Type B pancreatic cell (in vitro differentiated cells): ENCODE results near the gene LUZP2. TPM values are rescaled to one million over a fixed set of nuclear protein-coding genes. Genes with fewer than 3 reads are reported as not detected.
A peak's percentile ranks its signal among the peaks of the same experiment; 100 is the strongest.

ENCODE experiments used
- DNase-seq: peaks from one replicate; pipeline ENCODE4 v3.0.0; 2021; ENCODE audit warnings: mixed read lengths; ENCODE audit not compliant: unreplicated experiment; ENCODE audit errors: extremely low spot score
- H3K27ac Mint-ChIP-seq: 2 replicates; pipeline ENCODE4 v1.8.0; 2021; ENCODE audit warnings: mild to moderate bottlenecking, mixed read lengths
- H3K27me3 Mint-ChIP-seq: 2 replicates; pipeline ENCODE4 v1.8.0; 2021; ENCODE audit warnings: mixed read lengths
- H3K36me3 Mint-ChIP-seq: 2 replicates; pipeline ENCODE4 v1.8.0; 2021; ENCODE audit warnings: mixed read lengths
- H3K4me1 Mint-ChIP-seq: one replicate; pipeline ENCODE4 v1.8.0; 2021; ENCODE audit warnings: mixed read lengths; ENCODE audit not compliant: unreplicated experiment
- H3K4me3 Mint-ChIP-seq: 2 replicates; pipeline ENCODE4 v1.8.0; 2021; ENCODE audit warnings: mild to moderate bottlenecking, mixed read lengths
- H3K9me3 Mint-ChIP-seq: 2 replicates; pipeline ENCODE4 v1.8.0; 2021; ENCODE audit warnings: mixed read lengths
- total RNA-seq: library from RNA; stranded (reverse); gene quantifications from 2 replicates; pipeline ENCODE4 v1.2.1, GENCODE V29; 2021; ENCODE audit warnings: low replicate concordance
- TF ChIP-seq, protein P1 (sequence below): fragments of 200-600 bp; sonication (generic); conservative IDR thresholded peaks from 2 replicates; pipeline ENCODE4 v1.5.0; 2021; ENCODE audit warnings: antibody characterized with exemption, mild to moderate bottlenecking

The LUZP2 gene
- total RNA-seq, 1 donor from 2014 or later: 6.5 TPM

- peaks cover 4% of the 10 kb centered on the region for H3K9me3 Mint-ChIP-seq
- TF ChIP-seq, protein P1, sequence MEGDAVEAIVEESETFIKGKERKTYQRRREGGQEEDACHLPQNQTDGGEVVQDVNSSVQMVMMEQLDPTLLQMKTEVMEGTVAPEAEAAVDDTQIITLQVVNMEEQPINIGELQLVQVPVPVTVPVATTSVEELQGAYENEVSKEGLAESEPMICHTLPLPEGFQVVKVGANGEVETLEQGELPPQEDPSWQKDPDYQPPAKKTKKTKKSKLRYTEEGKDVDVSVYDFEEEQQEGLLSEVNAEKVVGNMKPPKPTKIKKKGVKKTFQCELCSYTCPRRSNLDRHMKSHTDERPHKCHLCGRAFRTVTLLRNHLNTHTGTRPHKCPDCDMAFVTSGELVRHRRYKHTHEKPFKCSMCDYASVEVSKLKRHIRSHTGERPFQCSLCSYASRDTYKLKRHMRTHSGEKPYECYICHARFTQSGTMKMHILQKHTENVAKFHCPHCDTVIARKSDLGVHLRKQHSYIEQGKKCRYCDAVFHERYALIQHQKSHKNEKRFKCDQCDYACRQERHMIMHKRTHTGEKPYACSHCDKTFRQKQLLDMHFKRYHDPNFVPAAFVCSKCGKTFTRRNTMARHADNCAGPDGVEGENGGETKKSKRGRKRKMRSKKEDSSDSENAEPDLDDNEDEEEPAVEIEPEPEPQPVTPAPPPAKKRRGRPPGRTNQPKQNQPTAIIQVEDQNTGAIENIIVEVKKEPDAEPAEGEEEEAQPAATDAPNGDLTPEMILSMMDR: no peak
- no peak overlapping the region for H3K4me3 Mint-ChIP-seq
- H3K27ac Mint-ChIP-seq: no peak overlapping the region
- H3K4me1 Mint-ChIP-seq: peaks cover 13% of the 10 kb centered on the region
- no peaks in the 10 kb centered on the region for H3K36me3 Mint-ChIP-seq
- H3K27me3 Mint-ChIP-seq: no peaks in the 10 kb centered on the region
- no peak for DNase-seq
These were observed 257.6 kb downstream of the LUZP2 start for GRCh38 chr11:24754406-24754805.

DNA sequence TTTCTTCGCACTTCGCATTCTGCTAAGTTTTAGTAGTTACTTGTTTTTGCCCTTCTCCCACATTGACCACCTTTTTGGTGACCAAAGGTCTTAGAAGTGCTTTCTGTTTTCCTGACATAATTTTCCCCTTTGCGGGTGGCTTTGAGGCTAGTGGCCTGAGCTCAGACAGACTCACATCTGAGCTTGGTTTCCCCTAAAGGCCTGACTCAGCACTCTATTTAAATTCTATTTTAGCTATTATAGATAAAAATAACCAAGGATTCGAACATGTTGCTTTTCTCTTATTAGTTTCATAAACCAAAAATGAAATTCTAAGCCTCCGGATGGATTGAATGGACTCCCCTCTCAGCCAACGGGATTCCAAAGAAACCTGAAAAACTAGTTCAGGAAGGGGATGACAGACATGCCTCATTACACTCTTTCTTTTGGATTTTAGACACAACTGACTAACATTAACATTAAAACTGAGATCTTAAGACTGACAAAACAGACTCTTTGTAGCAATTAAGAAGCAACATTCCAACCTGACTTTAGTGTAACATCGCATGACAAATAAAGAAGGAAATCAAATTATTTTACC is 258.5 kb downstream of the LUZP2 start:
- H3K9me3 Mint-ChIP-seq: peaks cover 8% of the 10 kb centered on the region
- H3K4me3 Mint-ChIP-seq: peak overlapping the region; percentile 39
- TF ChIP-seq, protein P1: no peak
- DNase-seq: no peak
- no peaks in the 10 kb centered on the region for H3K36me3 Mint-ChIP-seq
- no peaks in the 10 kb centered on the region for H3K27me3 Mint-ChIP-seq
- peaks cover 13% of the 10 kb centered on the region for H3K4me1 Mint-ChIP-seq
- H3K27ac Mint-ChIP-seq: peak overlapping the region; percentile 30

GRCh38 chr11:24759742-24760141 is 262.9 kb downstream of the LUZP2 start:
- TF ChIP-seq, protein P1: no peak
- Mint-ChIP-seq H3K36me3 (no peaks in the 10 kb centered on the region), H3K9me3 (peaks cover 8% of the 10 kb centered on the region), H3K4me1 (peaks cover 13% of the 10 kb centered on the region), H3K4me3 (no peak overlapping the region), H3K27me3 (no peaks in the 10 kb centered on the region), H3K27ac (no peak overlapping the region)
- DNase-seq: no peak

GRCh38 chr11:24760681-24761080 is 263.8 kb downstream of the LUZP2 start:
- TF ChIP-seq, protein P1: no peak
- Mint-ChIP-seq H3K36me3 (no peaks in the 10 kb centered on the region), H3K9me3 (peaks cover 8% of the 10 kb centered on the region), H3K27ac (no peak overlapping the region), H3K27me3 (no peaks in the 10 kb centered on the region), H3K4me1 (peaks cover 9% of the 10 kb centered on the region), H3K4me3 (no peak overlapping the region)
- DNase-seq: no peak

DNA sequence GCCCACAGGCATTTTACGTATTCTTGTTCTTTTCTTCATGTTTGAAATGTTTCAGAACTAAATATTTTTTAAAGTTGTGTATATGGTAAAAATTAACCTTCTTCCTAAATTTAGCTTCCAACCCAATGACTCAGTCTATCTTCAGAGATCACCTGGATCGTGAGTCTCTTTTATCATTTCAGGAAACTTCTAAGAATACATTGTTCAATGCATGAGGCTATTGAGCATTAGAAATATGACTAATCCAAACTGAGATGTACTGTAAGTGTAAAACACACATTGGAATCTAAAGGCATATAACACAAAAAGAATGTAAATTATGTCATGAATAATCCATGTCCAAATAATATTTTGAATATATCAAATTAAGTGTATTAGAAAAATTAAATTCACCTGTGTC is 265.2 kb downstream of the LUZP2 start:
- H3K27ac Mint-ChIP-seq: no peak overlapping the region
- H3K9me3 Mint-ChIP-seq: peaks cover 4% of the 10 kb centered on the region
- H3K27me3 Mint-ChIP-seq: no peaks in the 10 kb centered on the region
- DNase-seq: no peak
- H3K4me3 Mint-ChIP-seq: no peak overlapping the region
- H3K4me1 Mint-ChIP-seq: no peaks in the 10 kb centered on the region
- TF ChIP-seq, protein P1: no peak
- no peaks in the 10 kb centered on the region for H3K36me3 Mint-ChIP-seq

GRCh38 chr11:24767411-24767810 is 270.6 kb downstream of the LUZP2 start:
- H3K4me1 Mint-ChIP-seq: no peaks in the 10 kb centered on the region
- H3K9me3 Mint-ChIP-seq: peaks cover 4% of the 10 kb centered on the region
- no peak for DNase-seq
- H3K36me3 Mint-ChIP-seq: no peaks in the 10 kb centered on the region
- TF ChIP-seq, protein P1: no peak
- H3K27ac Mint-ChIP-seq: no peak overlapping the region
- no peak overlapping the region for H3K4me3 Mint-ChIP-seq
- no peaks in the 10 kb centered on the region for H3K27me3 Mint-ChIP-seq
